ENCODE results near the gene SLC7A6.

SLC7A6 gene

DNA sequence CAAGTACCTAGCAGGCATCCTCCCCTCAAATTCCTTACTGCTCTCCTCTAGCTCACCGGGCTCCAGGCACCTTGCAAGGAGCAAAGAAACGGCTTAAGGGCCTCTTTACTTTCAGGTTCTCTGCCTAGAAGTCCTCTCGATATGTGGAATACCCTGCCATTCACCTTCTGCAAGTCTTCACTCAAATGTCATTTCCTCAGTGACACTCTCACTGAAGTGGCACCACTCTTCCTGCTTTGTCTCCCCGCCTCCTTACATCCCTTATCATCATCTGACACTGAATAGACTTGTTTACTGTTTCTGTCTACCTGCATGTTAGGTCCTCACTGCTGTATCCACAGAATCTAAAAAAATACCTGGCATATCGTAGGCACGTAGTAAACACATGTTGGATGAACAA, 45.5 kb downstream of the SLC7A6 start:
- no peaks in the 10 kb centered on the region for H3K27me3 ChIP-seq (ENCODE audit: low read depth, low read length)
- TF ChIP-seq EZH2phosphoT487 (IDR thresholded peaks at IDR 0.05; ENCODE audit: low read depth) = no peak
- TF ChIP-seq, protein P1, sequence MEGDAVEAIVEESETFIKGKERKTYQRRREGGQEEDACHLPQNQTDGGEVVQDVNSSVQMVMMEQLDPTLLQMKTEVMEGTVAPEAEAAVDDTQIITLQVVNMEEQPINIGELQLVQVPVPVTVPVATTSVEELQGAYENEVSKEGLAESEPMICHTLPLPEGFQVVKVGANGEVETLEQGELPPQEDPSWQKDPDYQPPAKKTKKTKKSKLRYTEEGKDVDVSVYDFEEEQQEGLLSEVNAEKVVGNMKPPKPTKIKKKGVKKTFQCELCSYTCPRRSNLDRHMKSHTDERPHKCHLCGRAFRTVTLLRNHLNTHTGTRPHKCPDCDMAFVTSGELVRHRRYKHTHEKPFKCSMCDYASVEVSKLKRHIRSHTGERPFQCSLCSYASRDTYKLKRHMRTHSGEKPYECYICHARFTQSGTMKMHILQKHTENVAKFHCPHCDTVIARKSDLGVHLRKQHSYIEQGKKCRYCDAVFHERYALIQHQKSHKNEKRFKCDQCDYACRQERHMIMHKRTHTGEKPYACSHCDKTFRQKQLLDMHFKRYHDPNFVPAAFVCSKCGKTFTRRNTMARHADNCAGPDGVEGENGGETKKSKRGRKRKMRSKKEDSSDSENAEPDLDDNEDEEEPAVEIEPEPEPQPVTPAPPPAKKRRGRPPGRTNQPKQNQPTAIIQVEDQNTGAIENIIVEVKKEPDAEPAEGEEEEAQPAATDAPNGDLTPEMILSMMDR (IDR thresholded peaks at IDR 0.05; ENCODE audit: low read depth, low read length) = no peak
- H3K9ac ChIP-seq (ENCODE audit: low read length) = peak overlapping the region; percentile 82
- H3K4me1 ChIP-seq (ENCODE audit: low read length) = peaks cover 16% of the 10 kb centered on the region
- no peaks in the 10 kb centered on the region for H3K9me3 ChIP-seq (ENCODE audit: insufficient read depth, low read length)
- H3K36me3 ChIP-seq (replicated peaks; ENCODE audit: low read depth, low read length) = peaks cover 9% of the 10 kb centered on the region
- peak overlapping the region; percentile 95 for H3K4me2 ChIP-seq (ENCODE audit: low read length)
- peak overlapping the region; percentile 94 for H3K4me3 ChIP-seq (ENCODE audit: low read length)
- 0 out of 2 replicates have a peak, but pooled peaks cover 3% of the 10 kb centered on the region for H4K20me1 ChIP-seq (ENCODE audit: insufficient read depth, low read length)
- no peak overlapping the region for H3K27ac ChIP-seq (ENCODE audit: low read length)
- H3K79me2 ChIP-seq (ENCODE audit: low read length) = peaks cover 48% of the 10 kb centered on the region
- H2AFZ ChIP-seq (ENCODE audit: low read depth, low read length) = no peak overlapping the region

DNA sequence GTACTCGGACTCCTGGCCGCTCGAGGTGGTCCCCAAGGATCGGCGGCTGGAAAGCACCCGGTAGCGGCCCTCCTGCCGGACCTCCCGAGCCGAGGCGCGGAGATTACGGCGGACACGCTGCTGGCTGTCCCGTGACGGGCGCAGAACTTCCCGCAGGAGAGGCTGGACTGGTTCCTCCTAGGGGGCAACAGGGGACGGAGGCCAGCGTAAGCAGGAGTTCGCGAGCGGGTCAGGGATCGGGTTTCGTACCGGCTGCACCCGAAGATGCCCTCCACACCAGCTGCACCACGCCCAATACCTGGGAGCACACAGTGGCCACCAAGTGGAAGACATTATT, 46.1 kb downstream of the SLC7A6 start:
- TF ChIP-seq, protein P1 (IDR thresholded peaks at IDR 0.05; ENCODE audit: low read depth, low read length) = no peak
- TF ChIP-seq EZH2phosphoT487 (IDR thresholded peaks at IDR 0.05; ENCODE audit: low read depth) = no peak
- H4K20me1 ChIP-seq (ENCODE audit: insufficient read depth, low read length) = 0 out of 2 replicates have a peak, but pooled peaks cover 3% of the 10 kb centered on the region
- peak overlapping the region; percentile 82 for H3K9ac ChIP-seq (ENCODE audit: low read length)
- peaks cover 7% of the 10 kb centered on the region for H3K36me3 ChIP-seq (replicated peaks; ENCODE audit: low read depth, low read length)
- peak overlapping the region; percentile 94 for H3K4me3 ChIP-seq (ENCODE audit: low read length)
- peak overlapping the region; percentile 50 for H3K27ac ChIP-seq (ENCODE audit: low read length)
- no peaks in the 10 kb centered on the region for H3K9me3 ChIP-seq (ENCODE audit: insufficient read depth, low read length)
- H3K4me2 ChIP-seq (ENCODE audit: low read length) = peak overlapping the region; percentile 95
- H2AFZ ChIP-seq (ENCODE audit: low read depth, low read length) = peak overlapping the region; percentile 45; the same call in 1 of the 2 replicates
- peaks cover 16% of the 10 kb centered on the region for H3K4me1 ChIP-seq (ENCODE audit: low read length)
- no peaks in the 10 kb centered on the region for H3K27me3 ChIP-seq (ENCODE audit: low read depth, low read length)
- H3K79me2 ChIP-seq (ENCODE audit: low read length) = peaks cover 48% of the 10 kb centered on the region

DNA sequence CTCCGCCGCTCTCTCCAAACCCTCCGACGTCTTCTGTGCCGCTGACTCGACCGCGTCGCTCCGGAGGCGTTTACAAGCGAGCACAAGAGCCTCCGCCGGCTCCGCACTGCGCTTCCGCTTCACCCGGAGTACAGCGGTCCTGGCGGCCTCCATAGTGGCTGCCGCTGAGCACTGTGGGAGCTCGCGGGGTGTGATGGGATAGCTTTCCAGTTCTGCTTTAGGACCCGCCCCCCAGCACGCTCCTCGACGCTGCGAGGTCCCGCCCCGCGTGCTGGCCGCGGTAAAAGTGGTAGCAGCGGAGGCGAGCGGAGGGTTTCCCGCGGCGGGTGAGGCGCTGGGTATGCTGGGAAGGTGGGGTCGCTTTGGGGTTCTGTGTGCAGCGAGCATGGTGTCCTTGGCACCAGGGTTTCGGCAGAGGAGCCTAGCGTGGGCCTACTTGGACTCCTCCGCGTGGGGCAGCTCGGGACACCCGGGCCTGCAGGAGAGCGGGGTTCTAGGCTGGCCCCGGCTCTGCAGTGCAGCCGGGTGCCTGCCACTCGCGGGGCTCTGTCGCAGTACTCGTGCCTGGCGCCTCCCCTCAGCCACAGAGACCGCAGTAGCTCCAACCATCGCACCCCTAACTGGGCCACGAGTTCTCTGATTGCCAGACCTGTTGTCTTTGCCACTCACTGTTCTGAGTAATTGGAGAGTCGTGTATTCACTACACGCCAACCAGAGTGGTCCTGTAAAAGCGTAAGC, 46.6 kb downstream of the SLC7A6 start, which contains the start of the genes PRMT7 and SLC7A6OS:
TSS of gene PRMT7 (plus strand) at position 246 of the 738 bp plus-strand sequence. CDS start 4,961 bp downstream, outside the sequence.
TSS of gene SLC7A6OS (minus strand) at position 173 of the 738 bp plus-strand sequence. CDS start at position 153, 20 bp downstream.
- Histone ChIP-seq H3K27ac (ENCODE audit: low read length) (peak within 1 kb of the TSS; percentile 50), H3K4me2 (ENCODE audit: low read length) (peak within 1 kb of the TSS; percentile 95), H3K9ac (ENCODE audit: low read length) (peak within 1 kb of the TSS; percentile 82), H4K20me1 (ENCODE audit: insufficient read depth, low read length) (0 out of 2 replicates have a peak, but pooled peaks cover 3% of the 10 kb centered on the region), H2AFZ (ENCODE audit: low read depth, low read length) (peak within 1 kb of the TSS; percentile 79), H3K36me3 (replicated peaks; ENCODE audit: low read depth, low read length) (peaks cover 8% of the 10 kb centered on the region), H3K79me2 (ENCODE audit: low read length) (peaks cover 48% of the 10 kb centered on the region), H3K9me3 (ENCODE audit: insufficient read depth, low read length) (no peaks in the 10 kb centered on the region), H3K4me3 (ENCODE audit: low read length) (peak within 1 kb of the TSS; percentile 94), H3K4me1 (ENCODE audit: low read length) (peaks cover 16% of the 10 kb centered on the region), H3K27me3 (ENCODE audit: low read depth, low read length) (no peaks in the 10 kb centered on the region)
- TF ChIP-seq, protein P1 (IDR thresholded peaks at IDR 0.05; ENCODE audit: low read depth, low read length) = no peak; the same call in 1 of the 2 replicates
- no peak for TF ChIP-seq EZH2phosphoT487 (IDR thresholded peaks at IDR 0.05; ENCODE audit: low read depth)

DNA sequence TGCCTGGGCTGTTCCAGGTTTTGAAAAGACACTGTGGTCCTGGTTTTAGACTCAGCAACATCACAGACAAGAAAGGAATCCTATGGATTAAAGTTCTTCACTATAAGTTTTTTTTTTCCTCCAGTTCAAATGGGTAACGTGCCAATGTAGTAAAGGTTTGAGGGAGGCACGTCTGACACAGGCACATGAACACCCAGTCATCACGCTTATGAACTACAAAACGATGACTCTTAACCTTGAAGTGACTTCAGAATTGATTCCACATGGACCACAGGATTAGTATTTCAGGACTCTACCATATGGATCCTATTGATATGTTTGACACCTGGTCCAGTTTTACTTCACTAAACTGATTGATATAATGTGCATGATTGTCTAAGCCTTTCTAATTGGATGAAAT, 48.8 kb downstream of the SLC7A6 start:
- no peak for TF ChIP-seq EZH2phosphoT487 (IDR thresholded peaks at IDR 0.05; ENCODE audit: low read depth)
- TF ChIP-seq, protein P1 (IDR thresholded peaks at IDR 0.05; ENCODE audit: low read depth, low read length) = no peak
- Histone ChIP-seq H3K79me2 (ENCODE audit: low read length) (peaks cover 48% of the 10 kb centered on the region), H4K20me1 (ENCODE audit: insufficient read depth, low read length) (0 out of 2 replicates have a peak, but pooled peaks cover 3% of the 10 kb centered on the region), H3K27me3 (ENCODE audit: low read depth, low read length) (no peaks in the 10 kb centered on the region), H3K4me2 (ENCODE audit: low read length) (no peak overlapping the region), H3K36me3 (replicated peaks; ENCODE audit: low read depth, low read length) (peaks cover 10% of the 10 kb centered on the region), H3K9ac (ENCODE audit: low read length) (no peak overlapping the region), H2AFZ (ENCODE audit: low read depth, low read length) (no peak overlapping the region), H3K9me3 (ENCODE audit: insufficient read depth, low read length) (no peaks in the 10 kb centered on the region), H3K4me1 (ENCODE audit: low read length) (peaks cover 16% of the 10 kb centered on the region), H3K4me3 (ENCODE audit: low read length) (no peak overlapping the region), H3K27ac (ENCODE audit: low read length) (no peak overlapping the region)
